A673 (cell line): Measurements from ENCODE around the gene OAS1.

Experiments
- EZH2 ChIP-seq: fragments of 200-600 bp; sonication (generic); IDR thresholded peaks from 2 replicates; pipeline ENCODE4 v1.6.1; 2017; ENCODE audit warnings: borderline replicate concordance, low read depth, mild to moderate bottlenecking, mixed read lengths, antibody characterized with exemption, low read length; ENCODE audit not compliant: poor library complexity, severe bottlenecking
- TF ChIP-seq, protein P1 (sequence below): fragments of 300-800, 200-600 bp; sonication (generic); conservative IDR thresholded peaks from 2 replicates; pipeline ENCODE4 v1.5.1; 2017; ENCODE audit warnings: low read depth, mild to moderate bottlenecking, antibody characterized with exemption, low read length, moderate library complexity, mixed read lengths

GRCh38 chr12:112939761-112940381 is 33.1 kb downstream of the OAS1 start:
- TF ChIP-seq, protein P1, sequence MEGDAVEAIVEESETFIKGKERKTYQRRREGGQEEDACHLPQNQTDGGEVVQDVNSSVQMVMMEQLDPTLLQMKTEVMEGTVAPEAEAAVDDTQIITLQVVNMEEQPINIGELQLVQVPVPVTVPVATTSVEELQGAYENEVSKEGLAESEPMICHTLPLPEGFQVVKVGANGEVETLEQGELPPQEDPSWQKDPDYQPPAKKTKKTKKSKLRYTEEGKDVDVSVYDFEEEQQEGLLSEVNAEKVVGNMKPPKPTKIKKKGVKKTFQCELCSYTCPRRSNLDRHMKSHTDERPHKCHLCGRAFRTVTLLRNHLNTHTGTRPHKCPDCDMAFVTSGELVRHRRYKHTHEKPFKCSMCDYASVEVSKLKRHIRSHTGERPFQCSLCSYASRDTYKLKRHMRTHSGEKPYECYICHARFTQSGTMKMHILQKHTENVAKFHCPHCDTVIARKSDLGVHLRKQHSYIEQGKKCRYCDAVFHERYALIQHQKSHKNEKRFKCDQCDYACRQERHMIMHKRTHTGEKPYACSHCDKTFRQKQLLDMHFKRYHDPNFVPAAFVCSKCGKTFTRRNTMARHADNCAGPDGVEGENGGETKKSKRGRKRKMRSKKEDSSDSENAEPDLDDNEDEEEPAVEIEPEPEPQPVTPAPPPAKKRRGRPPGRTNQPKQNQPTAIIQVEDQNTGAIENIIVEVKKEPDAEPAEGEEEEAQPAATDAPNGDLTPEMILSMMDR: no peak
- TF ChIP-seq EZH2: no peak
